HUDEP-2 (cell line): ENCODE measurements around the gene GYG1.

Experiments used
- DNase-seq, 76 experiments: peaks; one replicate each; lab custom pipeline; 2025; ENCODE audit not compliant: unreplicated experiment in 76 of 76; lab: John Stamatoyannopoulos, UW

The GYG1 gene

GRCh38 chr3:149016242-149016641 is 24.9 kb downstream of the GYG1 start:
- no peak for DNase-seq

- no peak for DNase-seq
Measured at GRCh38 chr3:149016669-149017541, 25.6 kb downstream of the GYG1 start.

- no peak for DNase-seq
Measured at GRCh38 chr3:149018247-149018646, 26.9 kb downstream of the GYG1 start.

- DNase-seq = no peak
Measured at GRCh38 chr3:149019580-149019979, 28.2 kb downstream of the GYG1 start.

GRCh38 chr3:149020196-149020838 is 29.0 kb downstream of the GYG1 start:
- DNase-seq = no peak

- no peak for DNase-seq
Measured at GRCh38 chr3:149020839-149021252, 29.5 kb downstream of the GYG1 start.

- DNase-seq = no peak
Measured at GRCh38 chr3:149021830-149022229, 30.5 kb downstream of the GYG1 start.

GRCh38 chr3:149023951-149024350 is 32.6 kb downstream of the GYG1 start:
- no peak for DNase-seq

GRCh38 chr3:149026718-149027117 is 35.4 kb downstream of the GYG1 start:
- DNase-seq = no peak

GRCh38 chr3:149031096-149031495 is 39.8 kb downstream of the GYG1 start:
- DNase-seq = no peak

- DNase-seq = no peak
Measured at GRCh38 chr3:149037684-149038083, 46.3 kb downstream of the GYG1 start.

- DNase-seq = no peak
Measured at GRCh38 chr3:149038322-149038721, 47.0 kb downstream of the GYG1 start.

- no peak for DNase-seq
Measured at GRCh38 chr3:149042789-149043386, 51.5 kb downstream of the GYG1 start.

- DNase-seq = no peak
Measured at GRCh38 chr3:149044339-149045083, 53.2 kb downstream of the GYG1 start.

- no peak for DNase-seq
Measured at GRCh38 chr3:149055575-149055974, 64.2 kb downstream of the GYG1 start.

GRCh38 chr3:149058198-149058597 is 66.9 kb downstream of the GYG1 start:
- no peak for DNase-seq

GRCh38 chr3:149058602-149059001 is 67.3 kb downstream of the GYG1 start:
- DNase-seq = no peak

- DNase-seq = no peak
Measured at GRCh38 chr3:149061776-149062175, 70.4 kb downstream of the GYG1 start.

GRCh38 chr3:149067883-149068282 is 76.5 kb downstream of the GYG1 start:
- DNase-seq = no peak
